HEK293T (cell line): ENCODE measurements around the gene EPB41L2.

Source experiments
- ARNT ChIP-seq: fragments of 450-650 bp; IDR thresholded peaks from 2 replicates; pipeline ENCODE4 v1.6.1; 2017; ENCODE audit warnings: mild to moderate bottlenecking
- BHLHE40 ChIP-seq: fragments of 450-650 bp; IDR thresholded peaks from 2 replicates; pipeline ENCODE4 v1.6.1; 2016; ENCODE audit warnings: mild to moderate bottlenecking, moderate library complexity, borderline replicate concordance
- CTBP1 ChIP-seq: fragments of 450-650 bp; IDR thresholded peaks from 2 replicates; pipeline ENCODE4 v1.6.1; 2016; ENCODE audit warnings: borderline replicate concordance
- ELF4 ChIP-seq: fragments of 450-650 bp; IDR thresholded peaks from 2 replicates; pipeline ENCODE4 v1.6.1; 2017; ENCODE audit warnings: antibody characterized with exemption
- FOXA1 ChIP-seq: fragments of 450-650 bp; IDR thresholded peaks from 2 replicates; pipeline ENCODE4 v1.6.1; 2016; ENCODE audit warnings: mild to moderate bottlenecking
- FOXK2 ChIP-seq: fragments of 450-650 bp; IDR thresholded peaks from 2 replicates; pipeline ENCODE4 v1.6.1; 2016; ENCODE audit warnings: mild to moderate bottlenecking
- FOXM1 ChIP-seq: fragments of 450-650 bp; IDR thresholded peaks from 2 replicates; pipeline ENCODE4 v1.6.1; 2017; ENCODE audit warnings: mild to moderate bottlenecking, borderline replicate concordance
- LEF1 ChIP-seq: fragments of 450-650 bp; IDR thresholded peaks from 2 replicates; pipeline ENCODE4 v1.6.1; 2017; ENCODE audit warnings: mild to moderate bottlenecking, borderline replicate concordance
- NFRKB ChIP-seq: fragments of 450-650 bp; IDR thresholded peaks from 2 replicates; pipeline ENCODE4 v1.6.1; 2016; ENCODE audit warnings: mild to moderate bottlenecking, moderate library complexity
- SP1 ChIP-seq: fragments of 450-650 bp; IDR thresholded peaks from 2 replicates; pipeline ENCODE4 v1.6.1; 2017
- SUZ12 ChIP-seq: fragments of 450-650 bp; IDR thresholded peaks from 2 replicates; pipeline ENCODE4 v1.6.1; 2016; ENCODE audit warnings: mild to moderate bottlenecking
- TARDBP ChIP-seq: fragments of 450-650 bp; IDR thresholded peaks from 2 replicates; pipeline ENCODE4 v1.6.1; 2016
- ZNF384 ChIP-seq: fragments of 450-650 bp; IDR thresholded peaks from 2 replicates; pipeline ENCODE4 v1.6.1; 2016

GRCh38 chr6:130826442-130827246 is 236.4 kb downstream of the EPB41L2 start:
- TF ChIP-seq NFRKB (no peak), BHLHE40 (no peak), LEF1 (no peak), SP1 (no peak), TARDBP (no peak), CTBP1 (no peak), ZNF384 (no peak), FOXM1 (no peak), SUZ12 (no peak), ARNT (no peak), FOXK2 (no peak), ELF4 (no peak), FOXA1 (no peak)
